ENCODE data around the gene SLC22A2. TPM values are rescaled to one million over a fixed set of nuclear protein-coding genes. Genes with fewer than 3 reads are reported as not detected.

Gene SLC22A2
- total and polyA plus RNA-seq, 2 experiments from 2014 or later, result not detected

DNA sequence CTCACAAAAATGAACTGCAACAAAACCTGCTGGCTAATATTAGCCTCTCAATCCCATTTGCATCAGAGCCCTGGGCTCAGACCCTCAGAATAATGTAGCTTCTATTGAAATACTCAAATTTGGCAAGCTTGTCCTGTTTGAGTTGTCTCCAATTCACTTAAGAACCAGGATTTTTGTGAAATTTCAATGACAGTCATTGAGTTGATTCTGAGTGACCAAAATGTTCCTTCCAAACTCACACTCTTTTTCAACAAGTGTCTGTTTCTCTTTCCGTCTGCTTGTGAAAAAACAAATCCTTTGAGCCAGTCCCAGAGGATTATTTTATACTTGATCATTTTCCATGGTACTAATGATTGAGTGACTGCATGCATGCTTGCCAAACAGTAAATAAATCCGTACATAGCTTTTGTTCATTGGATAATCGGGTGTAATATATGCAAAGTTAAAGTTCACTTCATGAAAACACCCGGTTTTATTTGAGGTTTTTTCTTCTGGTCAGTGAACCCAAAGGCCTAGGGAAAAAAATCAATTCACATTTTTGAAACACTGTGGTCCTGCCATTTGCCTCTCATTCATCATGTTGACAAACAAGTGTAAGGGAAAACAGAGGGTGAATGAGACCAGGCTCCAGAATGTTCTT, 16.4 kb upstream of the SLC22A2 start:
- Histone ChIP-seq H3K27ac (no peak overlapping the region), H3K4me3 (no peak overlapping the region), H3K27me3 (no peaks in the 10 kb centered on the region), H3K4me1 (ENCODE audit: low read depth) (no peaks in the 10 kb centered on the region), H3K9me3 (ENCODE audit: low read depth) (no peaks in the 10 kb centered on the region), H3K36me3 (no peaks in the 10 kb centered on the region)
- TF ChIP-seq, protein P1, sequence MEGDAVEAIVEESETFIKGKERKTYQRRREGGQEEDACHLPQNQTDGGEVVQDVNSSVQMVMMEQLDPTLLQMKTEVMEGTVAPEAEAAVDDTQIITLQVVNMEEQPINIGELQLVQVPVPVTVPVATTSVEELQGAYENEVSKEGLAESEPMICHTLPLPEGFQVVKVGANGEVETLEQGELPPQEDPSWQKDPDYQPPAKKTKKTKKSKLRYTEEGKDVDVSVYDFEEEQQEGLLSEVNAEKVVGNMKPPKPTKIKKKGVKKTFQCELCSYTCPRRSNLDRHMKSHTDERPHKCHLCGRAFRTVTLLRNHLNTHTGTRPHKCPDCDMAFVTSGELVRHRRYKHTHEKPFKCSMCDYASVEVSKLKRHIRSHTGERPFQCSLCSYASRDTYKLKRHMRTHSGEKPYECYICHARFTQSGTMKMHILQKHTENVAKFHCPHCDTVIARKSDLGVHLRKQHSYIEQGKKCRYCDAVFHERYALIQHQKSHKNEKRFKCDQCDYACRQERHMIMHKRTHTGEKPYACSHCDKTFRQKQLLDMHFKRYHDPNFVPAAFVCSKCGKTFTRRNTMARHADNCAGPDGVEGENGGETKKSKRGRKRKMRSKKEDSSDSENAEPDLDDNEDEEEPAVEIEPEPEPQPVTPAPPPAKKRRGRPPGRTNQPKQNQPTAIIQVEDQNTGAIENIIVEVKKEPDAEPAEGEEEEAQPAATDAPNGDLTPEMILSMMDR (IDR thresholded peaks at IDR 0.05; ENCODE audit: low read depth, low read length), result no peak
- DNase-seq (ENCODE audit: low read depth in 1 of 2, low spot score in 1 of 2), result no peak

DNA sequence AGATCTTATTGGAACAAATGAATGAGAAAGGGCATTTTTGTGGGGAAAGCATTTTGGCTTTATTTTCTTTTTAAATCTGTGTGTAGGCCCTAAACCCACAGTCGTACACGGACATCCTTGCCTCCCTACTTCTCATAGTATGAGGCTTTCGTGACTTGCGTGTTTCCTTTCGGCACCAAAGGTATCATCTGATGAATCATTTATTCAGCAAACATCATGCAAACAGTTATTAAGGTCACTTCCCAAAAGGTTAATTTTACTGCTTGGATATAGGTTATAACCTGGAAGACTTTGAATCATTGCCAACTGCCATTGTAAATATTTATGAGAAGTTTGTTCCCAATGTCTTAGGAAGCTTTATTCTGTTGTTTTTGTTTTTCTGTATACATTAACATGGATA, 15.1 kb upstream of the SLC22A2 start:
- Histone ChIP-seq H3K27me3 (no peaks in the 10 kb centered on the region), H3K4me3 (no peak overlapping the region), H3K9me3 (ENCODE audit: low read depth) (no peaks in the 10 kb centered on the region), H3K36me3 (no peaks in the 10 kb centered on the region), H3K4me1 (ENCODE audit: low read depth) (no peaks in the 10 kb centered on the region), H3K27ac (no peak overlapping the region)
- no peak for DNase-seq (ENCODE audit: low read depth in 1 of 2, low spot score in 1 of 2)
- TF ChIP-seq, protein P1 (IDR thresholded peaks at IDR 0.05; ENCODE audit: low read depth, low read length), result no peak

DNA sequence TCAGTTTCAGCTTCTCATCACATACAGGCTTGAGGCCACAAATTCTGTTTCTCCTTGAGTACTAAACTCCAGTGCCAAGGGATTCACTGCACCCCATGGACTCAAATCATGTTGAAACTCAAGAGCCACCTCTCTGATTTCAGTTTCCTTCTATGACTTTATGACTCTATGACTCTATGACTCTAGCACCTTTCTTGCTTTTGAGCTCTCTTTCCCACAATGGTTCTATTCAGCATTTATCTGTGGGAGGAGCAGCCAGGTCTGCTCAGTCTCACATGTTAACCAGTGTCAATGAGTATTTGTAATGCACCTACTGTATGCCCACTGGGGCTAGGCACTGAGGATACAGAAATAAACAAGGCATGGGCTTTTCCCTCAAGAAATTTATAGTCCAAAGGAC, 14.6 kb upstream of the SLC22A2 start:
- no peaks in the 10 kb centered on the region for H3K36me3 ChIP-seq
- H3K27me3 ChIP-seq, result no peaks in the 10 kb centered on the region
- H3K27ac ChIP-seq, result no peak overlapping the region
- no peaks in the 10 kb centered on the region for H3K4me1 ChIP-seq (ENCODE audit: low read depth)
- TF ChIP-seq, protein P1 (IDR thresholded peaks at IDR 0.05; ENCODE audit: low read depth, low read length), result no peak
- no peaks in the 10 kb centered on the region for H3K9me3 ChIP-seq (ENCODE audit: low read depth)
- no peak overlapping the region for H3K4me3 ChIP-seq
- no peak for DNase-seq (ENCODE audit: low read depth in 1 of 2, low spot score in 1 of 2)

DNA sequence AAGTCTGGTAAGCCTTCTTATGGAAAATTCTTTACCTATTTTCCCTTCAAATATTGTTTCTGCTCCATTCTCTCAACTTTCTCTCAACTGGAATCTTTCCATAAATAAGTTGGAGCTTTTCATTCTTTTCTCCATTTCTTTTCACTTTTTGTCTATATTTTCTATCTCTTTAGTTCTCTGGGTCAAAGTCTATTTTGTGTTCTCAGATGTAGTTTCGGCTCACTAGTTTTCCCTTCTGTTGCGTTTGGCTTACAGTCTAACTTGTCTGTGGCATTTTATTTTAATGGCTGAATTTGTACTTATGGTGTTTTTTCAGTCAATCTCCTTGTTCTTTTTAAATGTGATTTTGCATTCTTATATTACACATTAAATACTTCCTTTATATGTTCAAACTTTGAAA, 14.1 kb upstream of the SLC22A2 start:
- H3K27me3 ChIP-seq, result no peaks in the 10 kb centered on the region
- H3K36me3 ChIP-seq, result no peaks in the 10 kb centered on the region
- no peak for DNase-seq (ENCODE audit: low read depth in 1 of 2, low spot score in 1 of 2)
- TF ChIP-seq, protein P1 (IDR thresholded peaks at IDR 0.05; ENCODE audit: low read depth, low read length), result no peak
- H3K9me3 ChIP-seq (ENCODE audit: low read depth), result no peaks in the 10 kb centered on the region
- no peak overlapping the region for H3K27ac ChIP-seq
- no peak overlapping the region for H3K4me3 ChIP-seq
- no peaks in the 10 kb centered on the region for H3K4me1 ChIP-seq (ENCODE audit: low read depth)

DNA sequence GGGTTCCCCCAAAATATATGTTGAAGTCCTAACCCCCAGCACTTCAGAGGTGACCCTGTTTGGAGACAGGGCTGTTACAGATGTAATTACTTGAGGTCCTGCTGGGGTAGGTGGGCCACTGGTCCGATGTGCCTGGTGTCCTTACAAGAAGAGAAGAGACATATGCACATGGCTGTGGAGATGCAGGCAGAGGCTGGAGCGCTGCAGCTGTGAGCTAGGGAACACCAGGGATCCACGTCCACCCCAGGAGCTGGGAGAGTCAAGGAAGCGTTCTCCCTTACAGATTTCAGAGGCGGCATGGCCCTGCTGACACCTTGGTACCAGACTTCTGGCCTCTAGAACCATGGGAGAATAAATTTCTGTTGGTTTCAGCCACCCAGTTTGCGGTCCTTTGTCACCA, 11.7 kb upstream of the SLC22A2 start:
- Histone ChIP-seq H3K4me3 (no peak overlapping the region), H3K27ac (no peak overlapping the region), H3K4me1 (ENCODE audit: low read depth) (no peaks in the 10 kb centered on the region), H3K9me3 (ENCODE audit: low read depth) (no peaks in the 10 kb centered on the region), H3K36me3 (no peaks in the 10 kb centered on the region), H3K27me3 (no peaks in the 10 kb centered on the region)
- no peak for DNase-seq (ENCODE audit: low read depth in 1 of 2, low spot score in 1 of 2)
- TF ChIP-seq, protein P1 (IDR thresholded peaks at IDR 0.05; ENCODE audit: low read depth, low read length), result no peak

Measured in cardiac muscle cell (in vitro differentiated cells and primary cell).